Testis (tissue), 3 donors: ENCODE results near the gene PEX12. TPM values are rescaled to one million over a fixed set of nuclear protein-coding genes. Genes with fewer than 3 reads are reported as not detected.

Experiments
- DNase-seq: peaks from one replicate; pipeline ENCODE4 v3.0.0-alpha.2; 2019
- H3K27ac ChIP-seq, 2 donors: fragments of 200-600 bp; sonication (generic); one replicate each; pipeline ENCODE4 v1.5.1; 2019
- H3K27me3 ChIP-seq: fragments of 200-600 bp; sonication (generic); one replicate; pipeline ENCODE4 v1.5.1; 2019
- H3K36me3 ChIP-seq: fragments of 200-600 bp; sonication (generic); one replicate; pipeline ENCODE4 v1.5.1; 2017; ENCODE audit warnings: low read depth; ENCODE audit errors: missing control alignments
- H3K4me1 ChIP-seq: fragments of 200-600 bp; sonication (generic); one replicate; pipeline ENCODE4 v1.5.1; 2019
- H3K4me3 ChIP-seq, 2 donors: fragments of 200-600 bp; sonication (generic); one replicate each; pipeline ENCODE4 v1.5.1; 2017 to 2019
- H3K9me3 ChIP-seq: fragments of 200-600 bp; sonication (generic); one replicate; pipeline ENCODE4 v1.5.1; 2017
- POLR2A ChIP-seq: fragments of 450-650 bp; IDR thresholded peaks from one replicate; pipeline ENCODE4 v1.6.1; 2017; ENCODE audit warnings: antibody characterized with exemption, mild to moderate bottlenecking, moderate library complexity
- WGBS, 2 donors: methylation state at CpG; one replicate each; pipeline ENCODE4 v1.1.5; 2018; 5-methylcytosine and 5-hydroxymethylcytosine counted together
- intact Hi-C: fragments of 100-400 bp; cut with DNase I; formaldehyde crosslinking; loops from one replicate; pipeline ENCODE4 v1.15.1; 2023; ENCODE audit warnings: low total_unique reads
- polyA plus RNA-seq: library from polyadenylated mRNA; stranded (reverse); fragments of 350-450 nt; fragmentation: Illumina TruSeq; extraction: RNeasy Lipid Tissue Mini Kit (QIAGEN cat#74804); gene quantifications from one replicate; pipeline ENCODE4 v1.2.3, GENCODE V29; 2014; ENCODE audit warnings: low read depth, low replicate concordance; ENCODE audit not compliant: insufficient read depth
- total RNA-seq, 2 donors: library from RNA; depleted of rRNA; stranded (reverse); fragments of >200 nt; gene quantifications; one replicate each; pipeline ENCODE4 v1.2.3, GENCODE V29; 2016
- TF ChIP-seq, protein P1 (sequence below), 3 experiments: fragments of 450-650 bp in 2 of 3; fragments of 200-600 bp in 1 of 3; sonication (generic) in 1 of 3; IDR thresholded peaks; one replicate each; pipeline ENCODE4 v1.5.1; 2016 to 2019; ENCODE audit warnings: antibody characterized with exemption in 3 of 3, mild to moderate bottlenecking in 2 of 3, moderate library complexity in 1 of 3

PEX12 gene
- total and polyA plus RNA-seq, 3 donors from 2014 or later, result 13.6 to 17.3 (median 15.1) TPM

DNA sequence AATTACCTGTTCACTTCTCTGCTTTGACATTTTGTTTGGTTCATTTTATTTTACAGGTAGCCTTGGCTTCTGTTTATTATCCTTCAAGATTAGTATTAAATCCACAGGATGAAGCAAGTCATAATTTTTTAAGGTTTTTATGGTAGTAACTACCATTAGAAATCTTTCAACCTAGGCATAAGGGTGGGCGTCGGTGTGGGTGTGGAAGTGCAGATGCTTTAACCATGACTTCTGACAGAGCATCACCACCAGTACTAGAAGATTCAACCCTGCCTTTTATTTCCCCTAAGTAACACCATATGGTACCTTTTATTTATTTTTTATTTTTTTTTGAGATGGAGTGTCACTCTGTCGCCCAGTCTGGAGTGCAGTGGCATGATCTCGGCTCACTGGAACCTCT is 31.5 kb upstream of the PEX12 start:
- DNase-seq, result no peak
- TF ChIP-seq, protein P1, sequence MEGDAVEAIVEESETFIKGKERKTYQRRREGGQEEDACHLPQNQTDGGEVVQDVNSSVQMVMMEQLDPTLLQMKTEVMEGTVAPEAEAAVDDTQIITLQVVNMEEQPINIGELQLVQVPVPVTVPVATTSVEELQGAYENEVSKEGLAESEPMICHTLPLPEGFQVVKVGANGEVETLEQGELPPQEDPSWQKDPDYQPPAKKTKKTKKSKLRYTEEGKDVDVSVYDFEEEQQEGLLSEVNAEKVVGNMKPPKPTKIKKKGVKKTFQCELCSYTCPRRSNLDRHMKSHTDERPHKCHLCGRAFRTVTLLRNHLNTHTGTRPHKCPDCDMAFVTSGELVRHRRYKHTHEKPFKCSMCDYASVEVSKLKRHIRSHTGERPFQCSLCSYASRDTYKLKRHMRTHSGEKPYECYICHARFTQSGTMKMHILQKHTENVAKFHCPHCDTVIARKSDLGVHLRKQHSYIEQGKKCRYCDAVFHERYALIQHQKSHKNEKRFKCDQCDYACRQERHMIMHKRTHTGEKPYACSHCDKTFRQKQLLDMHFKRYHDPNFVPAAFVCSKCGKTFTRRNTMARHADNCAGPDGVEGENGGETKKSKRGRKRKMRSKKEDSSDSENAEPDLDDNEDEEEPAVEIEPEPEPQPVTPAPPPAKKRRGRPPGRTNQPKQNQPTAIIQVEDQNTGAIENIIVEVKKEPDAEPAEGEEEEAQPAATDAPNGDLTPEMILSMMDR (IDR thresholded peaks at IDR 0.05), result no peak
- Histone ChIP-seq H3K4me1 (no peaks in the 10 kb centered on the region), H3K36me3 (no peaks in the 10 kb centered on the region), H3K9me3 (no peaks in the 10 kb centered on the region), H3K4me3 (no peak overlapping the region), H3K27me3 (no peaks in the 10 kb centered on the region), H3K27ac (no peak overlapping the region)
- WGBS, 2 donors, result 87 to 96% methylated on average over 4 of the region's 4 CpGs
- intact Hi-C loops, result no loop called here

DNA sequence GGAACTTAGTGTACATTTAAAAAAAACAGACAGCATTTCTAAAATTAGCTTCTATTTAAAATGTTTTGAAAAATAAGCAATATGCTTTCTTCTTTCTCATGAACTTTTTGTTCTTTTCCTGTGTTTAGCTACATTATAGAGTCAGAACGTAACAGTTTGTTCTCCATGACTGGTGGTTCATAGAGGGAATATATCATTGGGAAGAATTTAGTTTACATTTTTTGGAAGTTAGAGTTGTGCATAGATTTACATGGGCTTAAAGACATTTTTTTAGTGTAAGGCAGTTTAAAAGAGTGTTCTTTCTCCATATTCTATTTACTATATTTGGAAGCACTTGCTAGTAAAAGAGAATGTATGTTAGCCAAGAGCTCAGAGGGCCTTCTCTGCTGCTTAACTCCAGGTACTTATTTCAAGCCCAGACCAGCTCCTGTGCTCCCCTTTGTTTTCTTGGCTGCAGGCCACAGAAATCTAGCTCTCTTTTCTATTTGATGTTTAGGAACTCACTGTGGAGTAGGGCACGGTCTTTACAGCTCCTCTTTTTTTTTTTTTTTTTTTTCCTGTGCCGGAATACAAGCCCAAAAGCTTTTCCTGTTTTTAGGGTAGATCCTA is 29.0 kb upstream of the PEX12 start:
- Histone ChIP-seq H3K27ac (no peak overlapping the region), H3K36me3 (no peaks in the 10 kb centered on the region), H3K27me3 (no peaks in the 10 kb centered on the region), H3K4me3 (no peak overlapping the region), H3K4me1 (no peaks in the 10 kb centered on the region), H3K9me3 (no peaks in the 10 kb centered on the region)
- intact Hi-C loops, result no loop called here
- TF ChIP-seq POLR2A, result no peak
- TF ChIP-seq, protein P1 (IDR thresholded peaks at IDR 0.05), result no peak
- 54 to 55% methylated on average over 3 of the region's 3 CpGs for WGBS, 2 donors
- DNase-seq, result no peak

GRCh38 chr17:35605678-35606077 is 27.3 kb upstream of the PEX12 start:
- no peak for DNase-seq
- no peaks in the 10 kb centered on the region for H3K4me1 ChIP-seq
- TF ChIP-seq POLR2A, result no peak
- TF ChIP-seq, protein P1 (IDR thresholded peaks at IDR 0.05), result no peak
- WGBS, 2 donors, result 76 to 89% methylated on average over 2 of the region's 2 CpGs
- no peak overlapping the region for H3K27ac ChIP-seq
- H3K9me3 ChIP-seq, result no peaks in the 10 kb centered on the region
- H3K4me3 ChIP-seq, result no peak overlapping the region
- no peaks in the 10 kb centered on the region for H3K27me3 ChIP-seq
- no peaks in the 10 kb centered on the region for H3K36me3 ChIP-seq
- intact Hi-C loops, result no loop called here

GRCh38 chr17:35603674-35604073 is 25.3 kb upstream of the PEX12 start:
- Histone ChIP-seq H3K9me3 (no peaks in the 10 kb centered on the region), H3K27me3 (no peaks in the 10 kb centered on the region), H3K4me3 (no peak overlapping the region), H3K4me1 (no peaks in the 10 kb centered on the region), H3K27ac (no peak overlapping the region), H3K36me3 (no peaks in the 10 kb centered on the region)
- DNase-seq, result no peak
- TF ChIP-seq, protein P1 (IDR thresholded peaks at IDR 0.05), result no peak
- TF ChIP-seq POLR2A, result no peak
- intact Hi-C loops, result no loop called here
- 92 to 96% methylated on average over 7 of the region's 7 CpGs for WGBS, 2 donors

DNA sequence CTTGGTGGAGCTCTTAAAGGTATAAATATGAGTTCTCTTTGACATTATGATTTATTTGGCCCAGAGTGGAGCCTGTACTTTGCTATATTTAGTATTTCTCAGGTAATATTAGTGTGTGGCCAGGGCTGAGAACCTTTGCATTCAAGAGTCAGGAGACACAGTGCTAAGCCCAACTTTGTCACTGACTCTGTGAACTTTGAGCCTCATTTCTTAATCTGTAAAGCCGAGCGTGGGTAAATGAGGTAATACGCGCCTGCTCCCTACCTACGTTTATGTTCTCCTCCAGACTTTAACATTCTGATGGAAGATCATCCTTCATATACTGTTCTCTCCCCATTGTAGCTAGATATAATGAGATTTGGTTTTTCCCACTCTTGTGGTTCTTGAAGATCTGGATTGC is 19.2 kb upstream of the PEX12 start:
- Histone ChIP-seq H3K36me3 (no peaks in the 10 kb centered on the region), H3K4me1 (no peaks in the 10 kb centered on the region), H3K27me3 (no peaks in the 10 kb centered on the region), H3K27ac (no peak overlapping the region), H3K4me3 (no peak overlapping the region), H3K9me3 (no peaks in the 10 kb centered on the region)
- TF ChIP-seq, protein P1 (IDR thresholded peaks at IDR 0.05), result no peak
- TF ChIP-seq POLR2A, result no peak
- intact Hi-C loops, result no loop called here
- 53 to 63% methylated on average over 5 of the region's 5 CpGs for WGBS, 2 donors
- DNase-seq, result no peak
